Activated CD4-positive, alpha-beta T cell treated with anti-CD3 and anti-CD28 coated beads, Interleukin-2, Interleukin-6, amounts not matched to agents 100 ng/mL and 50 ng/mL, durations not matched to agents 16 hours and 8 hours (primary cell): ENCODE data around the gene PTPRG.

ENCODE experiments used
- DNase-seq: peaks from one replicate; pipeline ENCODE4 v3.0.0-alpha.2; 2020

PTPRG gene

DNA sequence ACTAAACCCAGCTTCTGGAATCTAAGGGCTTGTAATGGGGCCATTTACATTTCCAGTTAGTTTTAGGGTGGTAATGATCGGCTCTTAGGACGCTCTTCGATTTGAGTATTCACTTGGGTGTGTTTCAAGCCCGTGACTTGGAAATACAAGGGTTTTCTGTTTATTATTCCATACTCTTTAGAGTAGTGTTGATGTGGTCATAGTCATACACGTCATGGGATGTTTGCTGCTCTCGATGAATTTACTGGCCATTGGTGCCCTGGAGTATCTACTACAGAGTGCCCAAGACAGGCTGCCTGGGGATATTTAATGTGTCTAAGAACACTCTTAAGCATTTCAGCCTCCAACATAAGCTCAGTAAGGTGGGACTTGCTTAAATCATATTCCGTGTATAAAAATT is 64.1 kb downstream of the PTPRG start:
- no peak for DNase-seq

DNA sequence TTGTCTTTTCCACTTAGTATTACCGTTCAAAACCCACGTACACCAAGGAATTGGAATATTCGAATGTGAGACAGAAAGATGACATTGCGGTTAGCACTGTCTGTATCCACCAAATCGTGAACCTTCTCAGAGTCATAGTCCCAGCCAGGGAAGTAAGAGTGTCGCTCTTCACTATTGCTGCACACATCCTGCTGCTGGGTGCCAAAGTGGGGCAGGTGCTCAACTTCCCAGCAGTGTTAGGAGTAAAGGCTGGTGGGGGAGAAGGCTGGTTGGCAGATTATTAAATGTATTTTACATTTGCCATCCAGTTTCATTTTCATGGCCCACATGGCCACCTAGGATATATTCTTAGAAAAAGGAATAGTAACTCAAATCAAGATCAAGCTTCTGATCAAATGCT is 65.1 kb downstream of the PTPRG start:
- no peak for DNase-seq

DNA sequence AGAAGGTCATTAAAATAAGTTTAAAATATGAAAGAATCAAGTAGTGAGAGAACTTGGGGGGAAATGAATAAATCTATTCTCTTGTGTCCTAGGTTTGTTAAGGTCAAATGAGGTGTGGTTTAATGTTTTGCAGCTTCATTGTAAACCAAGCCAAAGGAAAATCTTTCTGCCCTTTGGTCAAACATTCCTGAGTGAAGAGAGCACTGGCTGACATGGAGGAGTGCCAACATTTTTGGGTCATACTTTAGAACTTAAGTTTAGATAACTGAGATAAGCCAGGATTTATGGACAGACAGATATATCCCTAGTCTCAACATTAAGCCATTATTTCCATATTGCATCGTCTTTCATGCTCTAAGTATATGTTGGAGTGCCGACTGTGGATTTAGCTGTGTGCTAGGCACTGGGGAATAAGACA is 66.4 kb downstream of the PTPRG start:
- no peak for DNase-seq

DNA sequence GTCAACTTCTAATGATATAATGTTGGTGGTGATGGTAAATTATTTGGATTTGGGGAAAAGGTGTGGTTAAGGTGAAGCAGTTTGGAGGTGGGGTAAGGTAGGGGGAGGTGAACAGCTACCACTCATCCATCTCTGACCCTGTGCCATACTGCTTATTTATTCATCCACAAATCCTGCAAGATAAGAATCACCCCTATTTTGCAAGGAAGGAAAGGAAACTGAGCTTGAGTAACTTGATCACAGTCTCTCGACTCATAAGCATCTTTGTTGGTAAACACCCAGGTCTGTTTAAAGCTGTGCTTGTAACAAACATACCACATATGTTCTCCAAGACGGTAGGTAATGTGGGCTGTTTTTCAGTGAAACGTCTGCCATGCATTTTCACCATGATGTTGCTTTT is 67.3 kb downstream of the PTPRG start:
- no peak for DNase-seq

DNA sequence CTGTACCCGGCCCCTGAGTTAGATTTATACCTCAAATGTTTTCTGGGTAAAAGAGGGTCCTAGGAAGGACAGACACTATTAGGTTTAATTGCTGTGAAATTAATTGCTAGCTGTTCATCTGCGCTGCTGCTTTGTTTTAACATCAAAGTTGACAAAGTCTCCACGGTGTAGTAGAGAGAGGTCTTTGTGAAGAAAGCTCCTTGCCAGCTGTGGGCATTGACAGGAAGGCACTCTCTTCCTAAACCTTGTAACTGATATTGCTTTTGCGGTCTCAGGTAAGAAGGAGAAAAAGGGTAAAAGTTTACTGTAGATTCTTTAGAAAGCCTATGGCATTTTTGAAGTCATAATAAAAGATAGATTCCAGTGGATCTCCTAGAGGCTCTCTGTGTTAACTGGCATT is 68.1 kb downstream of the PTPRG start:
- DNase-seq: no peak

DNA sequence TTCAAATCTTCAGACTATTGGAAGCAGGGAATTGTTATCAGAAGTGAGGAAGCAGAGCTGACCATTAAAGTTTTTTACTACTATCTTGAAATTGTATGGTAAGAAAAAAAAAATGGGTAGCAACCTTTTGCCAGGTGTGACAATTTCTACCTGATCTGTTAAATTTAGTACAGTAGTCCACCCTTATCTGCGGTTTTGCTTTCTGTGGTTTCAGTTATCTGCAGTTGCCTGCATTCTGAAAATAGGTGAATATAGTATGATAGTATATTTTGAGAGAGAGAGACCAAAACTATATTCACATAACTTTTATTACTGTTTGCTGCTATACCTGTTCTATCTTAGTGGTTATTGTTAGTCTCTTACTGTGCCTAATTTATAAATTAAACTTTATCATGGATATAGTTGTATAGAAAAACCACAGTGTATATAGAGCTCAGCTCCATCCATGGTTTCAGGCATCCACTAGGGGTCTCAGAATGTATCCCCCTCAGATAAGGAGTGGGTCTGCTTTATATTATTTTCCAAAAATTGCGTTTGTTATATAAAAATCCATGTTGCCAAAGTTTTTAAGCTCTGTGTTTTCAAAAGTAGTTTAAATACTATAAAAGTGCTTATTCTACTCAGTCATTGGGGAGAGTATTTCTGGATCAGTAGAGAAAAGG is 69.9 kb downstream of the PTPRG start:
- DNase-seq: no peak

DNA sequence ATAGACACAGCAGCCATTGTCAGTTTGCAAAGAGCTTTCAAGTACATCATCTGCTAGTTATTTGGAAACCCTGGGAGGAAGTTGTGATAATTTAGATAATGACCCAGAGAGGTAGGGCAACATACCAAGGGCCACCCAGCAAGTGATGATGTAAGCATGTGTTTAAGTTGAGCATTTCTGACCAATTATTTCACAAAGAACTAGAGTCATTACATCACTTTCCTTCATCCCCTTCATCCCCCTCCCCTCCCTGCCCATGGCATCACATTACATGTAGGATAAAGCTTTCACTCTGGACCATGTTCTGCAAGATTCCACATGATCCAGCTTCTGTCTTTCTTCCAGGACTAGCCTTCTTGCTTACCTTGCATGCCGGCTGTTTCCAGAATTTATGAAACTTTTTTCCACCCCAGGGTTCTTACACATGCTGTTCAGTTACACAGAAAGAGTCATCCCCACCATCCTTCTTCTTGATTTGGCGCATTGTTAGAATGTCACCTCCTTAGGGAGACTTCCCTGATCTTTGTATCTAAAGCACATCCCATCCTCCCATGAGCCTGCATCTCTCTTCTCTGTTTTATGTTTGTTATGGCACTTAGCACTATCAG is 71.3 kb downstream of the PTPRG start:
- no peak for DNase-seq

DNA sequence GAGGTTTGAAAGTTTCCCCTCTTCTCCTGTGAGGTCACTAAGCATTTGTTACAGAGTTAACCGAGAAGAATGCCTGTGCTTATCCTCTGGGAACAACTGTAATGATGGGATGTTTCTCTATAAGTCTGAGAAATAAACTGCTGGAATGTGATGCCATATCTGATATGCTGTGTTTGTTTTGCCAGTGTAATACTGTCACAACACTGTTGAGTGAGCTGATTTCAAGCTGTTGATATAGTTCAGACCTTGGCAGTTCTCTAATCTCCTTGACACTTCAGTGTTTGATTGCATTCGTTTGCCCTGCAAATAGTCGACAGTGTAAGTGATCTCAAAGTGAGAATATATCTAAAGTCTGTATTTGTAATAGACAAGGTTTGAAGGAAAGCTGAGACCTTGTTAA is 73.3 kb downstream of the PTPRG start:
- no peak for DNase-seq

DNA sequence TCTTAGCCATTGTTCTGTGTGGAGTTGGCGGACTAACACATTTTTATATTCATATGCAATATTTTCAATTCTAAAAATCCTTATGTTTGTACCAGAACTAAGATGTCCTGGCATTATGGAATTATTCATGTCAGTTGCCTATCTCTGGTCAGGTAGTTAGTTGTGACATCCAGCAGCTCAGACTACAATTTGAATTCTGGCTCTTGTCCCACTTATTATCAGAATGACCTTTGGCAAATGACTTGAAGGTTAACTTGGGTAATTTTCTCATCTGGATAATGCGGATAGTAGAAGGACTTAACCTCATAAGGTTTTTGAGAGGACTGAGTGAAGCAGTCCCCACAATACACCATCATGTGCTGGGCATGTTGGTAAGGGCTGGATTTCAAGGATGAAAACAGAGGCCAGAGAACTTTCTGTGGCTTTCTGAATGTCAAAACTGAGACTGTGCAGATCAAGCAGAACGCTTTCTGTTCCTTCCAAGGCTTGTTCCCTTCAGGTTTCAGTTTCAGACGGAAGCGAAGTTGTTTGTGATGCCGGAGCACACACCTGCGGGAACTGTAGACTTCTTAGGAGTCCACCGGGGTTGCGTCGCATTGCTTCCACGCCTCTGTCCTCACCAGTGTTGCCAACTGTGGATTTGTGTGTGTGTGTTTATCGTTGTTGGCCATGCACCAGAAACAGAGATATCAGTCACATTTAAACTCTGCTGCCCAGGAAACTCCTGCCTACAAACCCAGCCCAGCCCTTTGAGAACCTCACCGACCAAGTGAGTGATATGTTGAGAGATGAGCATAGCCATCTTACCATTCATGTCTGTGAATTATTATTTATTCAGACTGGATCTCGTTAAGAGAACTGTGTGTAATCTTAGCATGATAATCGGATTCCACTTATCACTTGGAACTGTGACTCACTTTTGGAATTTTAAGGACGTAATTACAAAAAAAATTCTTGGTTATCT is 76.0 kb downstream of the PTPRG start:
- no peak for DNase-seq

DNA sequence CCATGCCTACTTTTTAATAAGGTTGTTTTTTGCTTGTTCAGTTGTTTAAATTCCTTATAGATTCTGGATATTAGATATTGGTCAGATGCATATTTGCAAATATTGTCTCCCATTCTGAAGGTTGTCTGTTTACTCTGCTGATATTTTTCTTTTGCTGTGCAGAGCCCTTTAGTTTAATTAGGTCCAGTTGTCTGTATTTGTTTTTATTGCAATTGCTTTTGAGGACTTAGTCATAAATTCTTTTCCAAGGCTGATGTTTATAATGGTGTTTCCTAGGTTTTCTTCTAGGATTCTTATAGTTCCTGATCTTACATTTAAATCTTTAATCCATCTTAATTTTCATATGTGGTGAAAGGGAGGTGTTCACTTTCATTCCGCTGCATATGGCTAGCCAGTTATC is 77.4 kb downstream of the PTPRG start:
- DNase-seq: no peak

DNA sequence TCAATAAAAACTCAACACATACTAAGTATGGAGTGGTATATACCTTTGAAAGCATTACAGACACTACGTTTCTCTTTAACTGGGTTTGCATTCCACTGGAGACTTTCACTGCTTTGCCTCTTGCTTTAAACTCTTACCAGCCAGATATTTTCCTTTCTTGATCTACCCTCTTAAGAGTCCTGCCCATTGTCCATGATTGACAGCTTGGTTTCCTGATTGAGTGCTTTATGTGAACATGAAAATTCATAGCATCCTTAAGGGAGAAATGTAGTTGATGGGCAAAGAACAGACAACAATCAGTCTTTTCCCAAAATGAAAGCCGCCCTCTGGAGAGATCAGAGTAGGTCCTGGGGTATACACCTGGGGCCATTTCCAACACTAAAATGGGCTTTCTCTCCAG is 78.6 kb downstream of the PTPRG start:
- DNase-seq: no peak

DNA sequence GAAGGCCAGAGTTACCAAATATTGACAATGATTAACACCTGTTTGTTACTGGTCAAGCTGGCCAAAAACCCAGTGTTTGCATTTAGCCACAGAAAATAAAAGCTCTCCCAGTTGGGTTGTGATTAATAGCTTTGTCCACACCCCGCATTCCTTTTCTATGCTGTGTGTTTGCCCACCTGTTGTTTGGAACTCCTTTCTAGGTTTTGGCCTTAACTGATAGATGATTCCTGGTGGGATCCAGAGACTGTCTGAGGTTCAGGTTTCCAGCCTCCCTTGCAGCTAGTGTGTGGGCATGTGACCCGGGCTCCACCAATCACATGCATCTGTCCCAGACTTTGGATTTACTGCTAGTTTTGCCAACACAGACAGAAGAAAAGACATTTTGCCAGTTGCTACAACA is 83.8 kb downstream of the PTPRG start:
- DNase-seq: no peak

DNA sequence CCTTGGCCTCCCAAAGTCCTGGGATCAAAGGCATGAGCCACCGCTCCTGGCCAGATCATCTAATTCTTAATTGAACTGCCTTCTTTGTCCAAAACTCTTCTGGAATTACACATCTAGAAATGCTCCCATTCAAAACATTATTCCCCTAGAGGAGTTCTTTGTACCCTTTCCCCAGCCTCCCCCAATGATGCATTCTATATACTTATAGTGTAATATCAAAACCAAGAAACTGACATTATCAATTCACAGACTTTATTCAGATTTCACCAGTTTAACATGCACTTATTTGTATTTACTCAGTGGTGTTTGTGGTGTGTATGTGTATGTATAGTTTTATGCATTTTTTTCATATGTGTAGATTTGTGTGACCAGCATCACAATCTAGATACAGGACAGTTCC is 85.0 kb downstream of the PTPRG start:
- DNase-seq: no peak

DNA sequence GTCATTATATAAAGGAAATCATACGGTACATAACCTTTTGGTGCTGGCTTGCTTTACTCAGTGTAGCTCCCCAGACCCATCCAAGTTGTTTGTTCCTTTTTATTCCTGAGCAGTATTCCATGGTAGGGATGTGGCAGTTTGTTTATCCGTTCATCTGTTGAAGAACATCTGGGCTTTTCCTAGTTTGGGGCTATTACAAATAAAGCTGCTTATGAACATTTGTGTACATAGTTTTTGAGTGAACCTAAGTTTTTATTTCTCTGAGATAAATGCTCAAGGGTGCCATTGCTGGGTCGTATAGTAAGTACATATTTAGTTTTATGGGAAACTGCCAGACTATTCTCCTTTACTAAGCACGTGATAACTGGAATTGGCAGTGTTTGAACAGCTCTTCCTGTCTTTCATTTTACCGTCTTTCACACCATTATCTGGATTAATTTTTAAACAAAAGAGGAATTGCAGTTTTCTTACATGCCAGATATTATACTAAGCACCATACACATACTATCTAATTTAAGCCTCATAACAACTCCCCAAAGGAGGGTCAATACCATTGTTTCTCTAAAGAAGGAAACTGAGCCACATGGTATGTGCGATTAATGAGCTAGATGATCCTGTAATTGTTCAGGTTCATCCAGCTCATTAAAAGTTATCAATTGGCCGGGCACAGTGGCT is 85.6 kb downstream of the PTPRG start:
- DNase-seq: no peak

DNA sequence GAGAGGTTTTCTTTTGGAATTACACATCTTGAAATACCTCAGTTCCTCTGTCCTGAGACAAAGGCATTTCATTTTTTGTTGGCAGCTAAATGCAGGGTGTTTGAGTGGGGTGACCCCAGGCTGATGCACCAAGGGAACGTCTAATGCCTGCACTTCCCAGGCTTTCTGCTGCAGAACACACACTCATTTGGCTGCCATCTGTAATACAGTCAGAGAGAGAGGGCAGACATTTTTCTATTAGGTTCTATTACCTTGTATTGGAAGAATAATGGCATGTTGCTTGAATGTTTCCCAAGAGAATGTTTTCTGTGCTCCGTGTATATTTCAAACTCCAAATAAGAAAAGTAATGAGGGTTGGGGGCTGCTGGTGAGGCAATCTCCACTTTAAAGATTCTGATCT is 87.1 kb downstream of the PTPRG start:
- DNase-seq: no peak

DNA sequence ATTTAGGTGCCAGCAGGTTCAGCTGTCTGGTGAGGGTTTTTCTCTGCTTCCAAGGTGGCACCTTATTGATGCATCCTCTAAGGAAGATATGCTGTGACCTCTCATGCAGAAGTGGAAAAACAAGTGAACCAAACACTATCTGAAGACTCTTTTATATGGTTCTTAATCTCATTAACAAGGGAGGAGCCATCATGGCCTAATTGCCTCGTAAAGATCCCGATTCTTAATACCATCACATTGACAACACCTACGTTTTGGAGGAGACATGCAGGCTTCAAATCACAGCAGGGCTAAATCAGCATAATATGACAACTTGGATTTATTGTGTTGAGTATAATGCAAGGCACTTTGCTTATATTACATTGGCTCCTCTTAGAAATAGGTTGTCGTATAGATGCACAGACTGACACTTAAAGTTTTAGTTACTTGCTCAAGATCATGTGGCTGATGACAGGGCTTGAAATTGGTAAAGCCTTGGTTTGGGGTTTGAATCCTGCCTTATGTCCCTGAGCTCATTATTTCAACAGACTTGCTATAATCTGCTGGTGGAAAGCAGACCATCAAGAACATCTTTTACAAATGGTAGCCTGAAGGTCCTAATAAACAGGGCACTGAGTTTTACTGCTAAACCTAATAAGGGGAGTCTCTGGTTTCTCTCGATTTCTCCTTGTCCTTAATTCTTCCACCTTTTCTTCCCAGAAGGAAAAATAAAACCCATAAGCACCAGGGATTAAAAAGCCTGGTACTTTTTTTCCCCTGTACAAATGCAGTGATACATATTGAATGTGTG is 88.2 kb downstream of the PTPRG start:
- DNase-seq: no peak

DNA sequence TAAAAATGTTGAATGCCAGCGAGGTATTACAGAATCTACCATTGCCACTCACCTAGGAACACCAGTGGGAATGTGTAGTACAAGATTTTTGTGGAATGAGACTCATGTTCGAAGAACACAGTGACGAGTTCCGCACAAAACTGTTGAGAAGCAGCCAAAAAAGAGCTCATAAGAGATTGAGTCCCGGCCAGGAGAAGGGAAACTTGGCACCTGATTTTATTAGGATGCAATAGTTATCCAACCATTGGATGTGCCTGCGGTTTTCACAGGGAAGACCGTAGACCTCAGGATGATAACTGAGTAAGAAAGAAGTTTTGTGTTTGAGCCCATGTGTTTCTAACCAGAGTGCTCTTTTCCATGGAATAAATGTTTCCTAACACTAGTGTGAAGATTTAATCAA is 88.9 kb downstream of the PTPRG start:
- no peak for DNase-seq

DNA sequence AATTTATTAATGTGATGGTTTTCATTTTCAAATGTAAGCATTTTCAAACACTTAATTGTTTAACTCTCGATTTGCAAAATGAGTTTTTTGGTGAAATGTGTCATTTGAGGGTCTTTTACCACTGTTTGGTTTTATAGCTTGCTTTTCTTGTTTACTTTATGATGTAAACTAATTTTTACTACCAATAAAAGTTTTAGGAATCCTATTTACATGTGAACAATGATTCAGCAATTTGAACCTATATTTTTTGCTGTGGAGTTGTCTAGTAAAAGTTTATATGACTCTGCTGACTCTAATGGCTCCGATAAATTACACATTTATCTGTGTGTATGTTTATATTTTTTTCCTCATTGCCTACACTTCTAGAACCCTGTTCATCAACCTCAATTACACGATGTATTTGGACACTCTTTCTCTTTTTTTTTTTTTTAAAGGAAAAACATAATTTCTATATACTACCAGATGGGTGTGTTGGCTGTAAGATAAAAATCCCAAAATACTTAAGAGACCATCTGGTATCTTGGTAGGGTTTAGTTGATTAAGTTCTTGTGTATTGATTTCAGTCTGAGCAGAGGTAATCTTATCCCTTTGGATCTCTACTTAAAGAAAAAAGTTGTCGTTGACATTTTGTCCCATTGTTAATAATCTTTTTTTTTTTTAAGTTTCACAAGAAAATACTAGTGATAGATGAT is 89.5 kb downstream of the PTPRG start:
- DNase-seq: no peak

DNA sequence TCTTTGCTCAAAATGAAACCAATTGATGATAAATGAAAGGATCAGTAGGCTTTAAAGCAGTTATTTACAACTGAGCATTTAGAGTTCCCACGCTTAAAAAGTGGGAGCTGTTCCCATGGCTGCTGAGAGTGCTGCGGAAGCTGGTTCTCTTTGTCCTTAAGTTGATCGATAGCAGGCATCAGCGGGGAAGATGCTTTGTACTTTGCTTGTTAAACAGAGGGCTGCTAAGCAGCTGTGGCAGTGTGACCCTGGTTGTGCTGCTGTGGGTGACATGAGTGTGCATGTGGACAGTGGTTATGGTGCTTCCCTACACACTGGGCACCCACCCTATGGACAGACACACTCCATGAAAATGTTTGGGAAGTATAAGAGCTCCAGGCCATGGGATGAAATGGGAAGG is 96.3 kb downstream of the PTPRG start:
- DNase-seq: no peak

DNA sequence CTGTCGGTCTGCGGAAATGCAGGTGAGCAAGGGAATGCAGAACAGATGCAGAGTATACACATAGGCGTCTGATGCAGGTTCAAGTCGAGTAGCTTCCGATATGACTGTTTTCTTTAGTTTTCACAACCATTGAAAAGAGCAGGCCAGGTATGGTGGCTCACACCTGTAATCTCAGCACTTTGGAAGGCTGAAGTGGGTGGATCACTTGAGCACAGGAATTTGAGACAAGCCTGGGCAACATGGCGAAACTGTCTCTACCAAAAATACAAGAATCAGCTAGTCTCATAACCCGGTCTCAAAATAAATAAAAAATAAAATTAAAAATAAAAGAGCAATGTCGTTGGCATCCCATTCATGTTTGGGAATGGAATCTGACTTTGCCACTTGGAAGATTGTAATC is 101.5 kb downstream of the PTPRG start:
- DNase-seq: no peak

DNA sequence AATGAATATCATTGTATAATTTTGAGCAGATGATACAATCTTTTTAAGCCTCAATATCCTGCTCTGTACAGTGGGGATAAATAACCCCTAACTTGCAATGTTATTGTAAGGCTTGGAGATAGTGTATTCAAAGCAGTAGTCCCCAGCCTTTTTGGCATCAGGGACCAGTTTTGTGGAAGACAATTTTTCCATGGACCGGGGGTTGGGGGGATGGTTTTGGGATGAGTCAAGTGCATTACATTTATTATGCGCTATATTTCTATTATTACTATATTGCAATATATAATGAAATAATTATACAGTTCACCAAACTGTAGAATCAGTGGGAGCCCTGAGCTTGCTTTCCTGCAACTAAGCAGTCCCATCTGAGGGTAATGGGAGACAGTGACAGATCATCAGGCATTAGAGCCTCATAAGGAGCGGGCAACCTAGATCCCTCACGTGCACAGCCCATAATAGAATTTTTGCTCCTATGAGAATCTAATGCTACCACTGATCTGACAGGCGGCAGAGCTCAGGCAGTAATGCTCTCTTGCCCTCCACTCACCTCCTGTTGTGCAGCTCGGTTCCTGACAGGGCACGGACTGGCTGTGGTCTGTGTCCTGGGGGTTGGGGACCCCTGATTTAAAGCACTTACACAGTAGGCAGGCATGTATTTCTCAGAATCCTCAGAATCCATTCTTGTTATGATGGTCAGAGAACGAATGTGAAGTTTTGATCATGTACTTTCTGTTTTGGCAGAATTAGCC is 102.2 kb downstream of the PTPRG start:
- no peak for DNase-seq
